ENCODE measurements around the gene PNKD. TPM values are rescaled to one million over a fixed set of nuclear protein-coding genes. Genes with fewer than 3 reads are reported as not detected.

The PNKD gene
- total and polyA plus RNA-seq, 7 donors: 31.5 to 86.9 (median 54.5) TPM

GRCh38 chr2:218354045-218354444 lies 83.7 kb downstream of the PNKD start:
- H3K4me1 ChIP-seq: no peaks in the 10 kb centered on the region
- no peak for ATAC-seq
- intact Hi-C loops (cut with DNase I): no loop called here
- no peak overlapping the region for H3K27ac ChIP-seq
- no peak overlapping the region for H3K4me3 ChIP-seq
- DNase-seq: no peak
- WGBS, 3 donors: 87 to 97% (median 88%) methylated on average over 14 of the region's 14 CpGs
- no peaks in the 10 kb centered on the region for H3K9me3 ChIP-seq
- no peak for TF ChIP-seq CTCF (IDR thresholded peaks at IDR 0.05)
- H3K27me3 ChIP-seq (ENCODE audit: insufficient read depth in 3 of 3, low read length in 2 of 3): no peaks in the 10 kb centered on the region
- no peaks in the 10 kb centered on the region for H3K36me3 ChIP-seq (ENCODE audit: insufficient read depth in 1 of 2, low read depth in 1 of 2)

- no peak for TF ChIP-seq CTCF (IDR thresholded peaks at IDR 0.05)
- WGBS, 3 donors: 72 to 78% (median 72%) methylated on average over 20 of the region's 20 CpGs
- Histone ChIP-seq H3K4me1 (no peaks in the 10 kb centered on the region), H3K9me3 (no peaks in the 10 kb centered on the region), H3K27ac (no peak overlapping the region), H3K27me3 (ENCODE audit: insufficient read depth in 3 of 3, low read length in 2 of 3) (no peaks in the 10 kb centered on the region), H3K4me3 (no peak overlapping the region), H3K36me3 (ENCODE audit: insufficient read depth in 1 of 2, low read depth in 1 of 2) (no peaks in the 10 kb centered on the region)
- ATAC-seq (no peak), DNase-seq (no peak)
- intact Hi-C loops (cut with DNase I): loop anchor here (5.0 kb wide), 1 partner anchor 53 kb away; no protein-coding TSS in a partner anchor
These were observed 84.6 kb downstream of the PNKD start for GRCh38 chr2:218354850-218355443.

GRCh38 chr2:218357236-218358177 lies 87.2 kb downstream of the PNKD start:
- no peaks in the 10 kb centered on the region for H3K36me3 ChIP-seq (ENCODE audit: insufficient read depth in 1 of 2, low read depth in 1 of 2)
- TF ChIP-seq CTCF (IDR thresholded peaks at IDR 0.05): no peak
- intact Hi-C loops (cut with DNase I): loop anchor here (5.0 kb wide), 1 partner anchor 55 kb away; no protein-coding TSS in a partner anchor
- no peak for ATAC-seq
- no peaks in the 10 kb centered on the region for H3K27me3 ChIP-seq (ENCODE audit: insufficient read depth in 3 of 3, low read length in 2 of 3)
- no peak overlapping the region for H3K27ac ChIP-seq
- H3K4me3 ChIP-seq: no peak overlapping the region
- DNase-seq: no peak
- WGBS, 3 donors: 54 to 66% (median 60%) methylated on average over 17 of the region's 17 CpGs
- no peaks in the 10 kb centered on the region for H3K4me1 ChIP-seq
- no peaks in the 10 kb centered on the region for H3K9me3 ChIP-seq

- Histone ChIP-seq H3K27ac (no peak overlapping the region), H3K4me1 (no peaks in the 10 kb centered on the region), H3K9me3 (no peaks in the 10 kb centered on the region), H3K27me3 (ENCODE audit: insufficient read depth in 3 of 3, low read length in 2 of 3) (no peaks in the 10 kb centered on the region), H3K4me3 (no peak overlapping the region), H3K36me3 (ENCODE audit: insufficient read depth in 1 of 2, low read depth in 1 of 2) (no peaks in the 10 kb centered on the region)
- DNase-seq (no peak), ATAC-seq (no peak)
- intact Hi-C loops (cut with DNase I): no loop called here
- TF ChIP-seq CTCF (IDR thresholded peaks at IDR 0.05): no peak
- 89 to 95% (median 92%) methylated on average over 4 of the region's 4 CpGs for WGBS, 3 donors
These were observed 90.1 kb downstream of the PNKD start for GRCh38 chr2:218360453-218360852.

Data from psoas muscle (tissue), 8 donors.